Measurements from ENCODE around the gene TFAP2A. TPM values are rescaled to one million over a fixed set of nuclear protein-coding genes. Genes with fewer than 3 reads are reported as not detected.

The TFAP2A gene
- total RNA-seq, 1 donor from 2014 or later: 0.39 TPM

- Histone ChIP-seq H3F3A (ENCODE audit: low read depth) (no peaks in the 10 kb centered on the region), H3K27me3 (no peaks in the 10 kb centered on the region), H4K20me1 (ENCODE audit: low read depth) (no peaks in the 10 kb centered on the region), H3K4me3 (no peak overlapping the region), H2AFZ (replicated peaks) (no peak overlapping the region), H3K9ac (no peak overlapping the region), H3K36me3 (no peaks in the 10 kb centered on the region), H3K4me1 (no peaks in the 10 kb centered on the region), H3K4me2 (no peak overlapping the region), H3K79me2 (ENCODE audit: low read depth) (no peaks in the 10 kb centered on the region), H3K9me3 (ENCODE audit: low read depth) (no peaks in the 10 kb centered on the region), H3K27ac (no peak overlapping the region)
- Mint-ChIP-seq H3K4me3 (no peak overlapping the region), H3K4me1 (no peaks in the 10 kb centered on the region), H3K9me3 (peaks cover 9% of the 10 kb centered on the region), H3K27me3 (ENCODE audit: insufficient read depth, low read depth) (peaks cover 2% of the 10 kb centered on the region), H3K36me3 (no peaks in the 10 kb centered on the region), H3K27ac (no peak overlapping the region)
- DNase-seq (ENCODE audit: low spot score): no peak
- TF ChIP-seq EZH2 (IDR thresholded peaks at IDR 0.05): no peak
These were observed 52.6 kb downstream of the TFAP2A start for GRCh38 chr6:10362300-10362699.

- Histone ChIP-seq H3K4me2 (no peak overlapping the region), H3K9ac (no peak overlapping the region), H3K27me3 (no peaks in the 10 kb centered on the region), H3K9me3 (ENCODE audit: low read depth) (no peaks in the 10 kb centered on the region), H3K79me2 (ENCODE audit: low read depth) (no peaks in the 10 kb centered on the region), H3F3A (ENCODE audit: low read depth) (no peaks in the 10 kb centered on the region), H2AFZ (replicated peaks) (no peak overlapping the region), H3K4me3 (no peak overlapping the region), H3K27ac (no peak overlapping the region), H4K20me1 (ENCODE audit: low read depth) (no peaks in the 10 kb centered on the region), H3K4me1 (no peaks in the 10 kb centered on the region), H3K36me3 (no peaks in the 10 kb centered on the region)
- Mint-ChIP-seq H3K9me3 (peaks cover 9% of the 10 kb centered on the region), H3K27me3 (ENCODE audit: insufficient read depth, low read depth) (peaks cover 2% of the 10 kb centered on the region), H3K4me3 (no peak overlapping the region), H3K4me1 (no peaks in the 10 kb centered on the region), H3K27ac (no peak overlapping the region), H3K36me3 (no peaks in the 10 kb centered on the region)
- no peak for DNase-seq (ENCODE audit: low spot score)
- no peak for TF ChIP-seq EZH2 (IDR thresholded peaks at IDR 0.05)
- no peak for TF ChIP-seq CTCF (IDR thresholded peaks at IDR 0.05)
- no peak for TF ChIP-seq EZH2phosphoT487 (IDR thresholded peaks at IDR 0.05)
These were observed 53.4 kb downstream of the TFAP2A start for GRCh38 chr6:10361428-10361827.

DNA sequence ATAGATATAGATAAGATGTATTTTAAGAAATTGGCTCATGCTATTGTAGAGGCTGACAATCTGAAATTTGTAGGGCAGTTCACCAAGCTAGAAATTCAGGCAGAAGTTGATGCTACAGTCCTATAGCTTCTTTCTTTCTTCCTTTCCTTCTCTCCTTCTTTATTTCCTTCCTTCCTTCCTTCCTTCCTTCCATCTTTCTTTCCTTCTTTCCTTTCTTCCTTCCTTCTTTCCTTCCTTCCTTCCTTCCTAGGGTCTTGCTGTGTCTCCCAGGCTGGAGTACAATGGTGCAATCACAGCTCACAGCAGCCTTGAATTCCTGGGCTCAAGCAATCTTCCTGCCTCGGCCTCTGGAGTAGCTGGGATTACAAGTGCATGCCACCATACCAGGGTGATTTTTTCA, 55.3 kb downstream of the TFAP2A start:
- Histone ChIP-seq H3K4me1 (no peaks in the 10 kb centered on the region), H3K4me2 (no peak overlapping the region), H3K4me3 (no peak overlapping the region), H3K27me3 (no peaks in the 10 kb centered on the region), H4K20me1 (ENCODE audit: low read depth) (no peaks in the 10 kb centered on the region), H3K27ac (no peak overlapping the region), H3K9ac (no peak overlapping the region), H3K79me2 (ENCODE audit: low read depth) (no peaks in the 10 kb centered on the region), H3K9me3 (ENCODE audit: low read depth) (no peaks in the 10 kb centered on the region), H2AFZ (replicated peaks) (no peak overlapping the region), H3K36me3 (no peaks in the 10 kb centered on the region), H3F3A (ENCODE audit: low read depth) (no peaks in the 10 kb centered on the region)
- H3K27ac Mint-ChIP-seq: no peak overlapping the region
- no peaks in the 10 kb centered on the region for H3K4me1 Mint-ChIP-seq
- H3K27me3 Mint-ChIP-seq (ENCODE audit: insufficient read depth, low read depth): peaks cover 5% of the 10 kb centered on the region
- no peak for TF ChIP-seq EZH2 (IDR thresholded peaks at IDR 0.05)
- no peak for TF ChIP-seq CTCF (IDR thresholded peaks at IDR 0.05)
- TF ChIP-seq EZH2phosphoT487 (IDR thresholded peaks at IDR 0.05): no peak
- H3K36me3 Mint-ChIP-seq: no peaks in the 10 kb centered on the region
- no peak overlapping the region for H3K4me3 Mint-ChIP-seq
- H3K9me3 Mint-ChIP-seq: peaks cover 5% of the 10 kb centered on the region
- DNase-seq (ENCODE audit: low spot score): no peak

DNA sequence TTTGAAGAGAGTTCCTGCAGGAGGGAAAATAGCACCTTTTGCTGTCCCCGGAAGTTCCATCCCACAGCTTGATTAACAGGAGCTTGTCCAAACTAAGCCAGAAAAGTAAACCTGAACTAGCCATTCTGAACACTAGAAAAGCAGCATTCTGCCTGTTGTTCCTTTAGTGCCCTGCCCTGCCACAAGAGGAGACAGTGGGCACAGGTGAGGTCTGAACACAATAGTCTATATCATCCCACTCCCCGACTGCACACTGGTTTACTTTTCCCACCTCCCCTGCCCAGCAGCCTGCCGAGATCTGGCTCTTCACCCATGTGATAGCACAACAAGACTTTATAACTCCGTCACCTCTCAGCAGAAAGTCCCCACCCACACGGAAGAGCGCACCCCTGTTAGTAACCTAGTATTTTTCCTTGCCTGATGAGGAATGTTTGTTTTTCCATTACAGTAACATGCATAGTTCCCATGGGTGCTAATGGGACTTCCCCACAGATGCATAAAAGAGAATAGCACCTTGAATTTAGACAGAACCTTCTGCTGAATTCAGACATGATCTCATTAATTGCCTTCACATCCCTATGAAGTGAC, 59.7 kb downstream of the TFAP2A start:
- H3K9me3 Mint-ChIP-seq: no peaks in the 10 kb centered on the region
- no peak for TF ChIP-seq EZH2 (IDR thresholded peaks at IDR 0.05)
- no peak for TF ChIP-seq CTCF (IDR thresholded peaks at IDR 0.05)
- no peak for TF ChIP-seq EZH2phosphoT487 (IDR thresholded peaks at IDR 0.05)

More for the DNA sequence above, 59.7 kb downstream of the TFAP2A start:
- no peaks in the 10 kb centered on the region for H3K79me2 ChIP-seq (ENCODE audit: low read depth)
- no peaks in the 10 kb centered on the region for H3F3A ChIP-seq (ENCODE audit: low read depth)
- H3K4me1 ChIP-seq: no peaks in the 10 kb centered on the region
- no peak overlapping the region for H3K27ac ChIP-seq
- H2AFZ ChIP-seq (replicated peaks): no peak overlapping the region
- Mint-ChIP-seq H3K4me3 (no peak overlapping the region), H3K4me1 (no peaks in the 10 kb centered on the region), H3K36me3 (no peaks in the 10 kb centered on the region), H3K27me3 (ENCODE audit: insufficient read depth, low read depth) (peaks cover 7% of the 10 kb centered on the region), H3K27ac (no peak overlapping the region)
- no peaks in the 10 kb centered on the region for H3K36me3 ChIP-seq
- DNase-seq (ENCODE audit: low spot score): no peak
- no peaks in the 10 kb centered on the region for H3K9me3 ChIP-seq (ENCODE audit: low read depth)
- no peak overlapping the region for H3K4me3 ChIP-seq
- no peaks in the 10 kb centered on the region for H3K27me3 ChIP-seq
- H4K20me1 ChIP-seq (ENCODE audit: low read depth): no peaks in the 10 kb centered on the region
- H3K9ac ChIP-seq: no peak overlapping the region
- no peak overlapping the region for H3K4me2 ChIP-seq

Measured in neural progenitor cell (in vitro differentiated cells).